Loucy (cell line): ENCODE results near the gene PATL2.

Experiments used
- EZH2phosphoT487 ChIP-seq: fragments of 200-600 bp; IDR thresholded peaks from 2 replicates; pipeline ENCODE4 v1.6.1; 2018; ENCODE audit warnings: antibody characterized with exemption, mild to moderate bottlenecking, moderate library complexity, borderline replicate concordance
- TF ChIP-seq, protein P1 (sequence below): fragments of 200-600 bp; sonication (generic); conservative IDR thresholded peaks from 2 replicates; pipeline ENCODE4 v1.5.1; 2014; ENCODE audit warnings: mild to moderate bottlenecking, antibody characterized with exemption, low read length

DNA sequence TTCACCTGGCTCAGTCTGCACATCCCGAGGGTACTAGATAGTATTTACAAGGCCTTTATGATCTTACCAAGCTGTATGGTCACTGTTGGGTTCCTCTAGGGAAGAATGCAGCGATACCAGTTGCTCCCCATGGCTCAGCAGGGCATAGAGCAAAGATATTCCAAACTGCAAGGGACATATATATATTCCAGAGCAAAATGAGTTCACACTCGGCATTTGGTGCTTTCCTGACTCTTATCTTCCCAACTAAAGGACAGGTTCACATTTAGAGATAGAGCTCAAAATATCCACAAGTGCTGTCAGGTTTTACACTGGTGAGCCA lies 44.1 kb downstream of the PATL2 start:
- TF ChIP-seq, protein P1, sequence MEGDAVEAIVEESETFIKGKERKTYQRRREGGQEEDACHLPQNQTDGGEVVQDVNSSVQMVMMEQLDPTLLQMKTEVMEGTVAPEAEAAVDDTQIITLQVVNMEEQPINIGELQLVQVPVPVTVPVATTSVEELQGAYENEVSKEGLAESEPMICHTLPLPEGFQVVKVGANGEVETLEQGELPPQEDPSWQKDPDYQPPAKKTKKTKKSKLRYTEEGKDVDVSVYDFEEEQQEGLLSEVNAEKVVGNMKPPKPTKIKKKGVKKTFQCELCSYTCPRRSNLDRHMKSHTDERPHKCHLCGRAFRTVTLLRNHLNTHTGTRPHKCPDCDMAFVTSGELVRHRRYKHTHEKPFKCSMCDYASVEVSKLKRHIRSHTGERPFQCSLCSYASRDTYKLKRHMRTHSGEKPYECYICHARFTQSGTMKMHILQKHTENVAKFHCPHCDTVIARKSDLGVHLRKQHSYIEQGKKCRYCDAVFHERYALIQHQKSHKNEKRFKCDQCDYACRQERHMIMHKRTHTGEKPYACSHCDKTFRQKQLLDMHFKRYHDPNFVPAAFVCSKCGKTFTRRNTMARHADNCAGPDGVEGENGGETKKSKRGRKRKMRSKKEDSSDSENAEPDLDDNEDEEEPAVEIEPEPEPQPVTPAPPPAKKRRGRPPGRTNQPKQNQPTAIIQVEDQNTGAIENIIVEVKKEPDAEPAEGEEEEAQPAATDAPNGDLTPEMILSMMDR, result no peak
- TF ChIP-seq EZH2phosphoT487, result no peak
